NCI-H2081 treated with DMSO at 0.1 percent for 48 hours (cell line): ENCODE data around the gene BACE2.
A peak's percentile ranks its signal among the peaks of the same experiment; 100 is the strongest.
"Not testable (repeated sequence)": the region's sequence is repeated elsewhere in the genome, so short reads cannot be mapped to it uniquely, and the experiment has no call there.

Experiments used
- DNase-seq: peaks from one replicate; lab custom pipeline; 2025; lab: John Stamatoyannopoulos, UW

Gene BACE2

GRCh38 chr21:41277846-41278245, 109.9 kb downstream of the BACE2 start:
- no peak for DNase-seq

- DNase-seq, result no peak
Observed at GRCh38 chr21:41280115-41280919, 112.4 kb downstream of the BACE2 start.

- DNase-seq, result no peak
Observed at GRCh38 chr21:41282412-41282811, 114.5 kb downstream of the BACE2 start.

GRCh38 chr21:41283211-41283818, 115.4 kb downstream of the BACE2 start:
- DNase-seq, result peak; percentile 2

GRCh38 chr21:41289431-41289830, 121.5 kb downstream of the BACE2 start:
- no peak for DNase-seq

GRCh38 chr21:41290106-41290799, 122.3 kb downstream of the BACE2 start:
- DNase-seq, result no peak

GRCh38 chr21:41294548-41295231, 126.7 kb downstream of the BACE2 start:
- no peak for DNase-seq

- DNase-seq, result no peak
Observed at GRCh38 chr21:41295721-41296254, 127.8 kb downstream of the BACE2 start.

GRCh38 chr21:41302976-41303375, 135.0 kb downstream of the BACE2 start:
- no peak for DNase-seq

GRCh38 chr21:41304068-41304720, 136.2 kb downstream of the BACE2 start:
- DNase-seq, result no peak

- DNase-seq, result no peak
Observed at GRCh38 chr21:41307219-41307618, 139.3 kb downstream of the BACE2 start.

GRCh38 chr21:41313285-41314164, 145.6 kb downstream of the BACE2 start:
- DNase-seq, result not testable (repeated sequence)

- no peak for DNase-seq
Observed at GRCh38 chr21:41315726-41316125, 147.8 kb downstream of the BACE2 start.

- no peak for DNase-seq
Observed at GRCh38 chr21:41316200-41317062, 148.5 kb downstream of the BACE2 start, which contains the start of gene FAM3B. FAM3B (plus strand) TSS chr21:41316801; CDS start chr21:41316880, 79 bp downstream.

GRCh38 chr21:41317063-41317392, 149.1 kb downstream of the BACE2 start:
- no peak for DNase-seq

- DNase-seq, result no peak
Observed at GRCh38 chr21:41317458-41317857, 149.5 kb downstream of the BACE2 start.

GRCh38 chr21:41318218-41318617, 150.3 kb downstream of the BACE2 start:
- no peak for DNase-seq

- no peak for DNase-seq
Observed at GRCh38 chr21:41319273-41319672, 151.3 kb downstream of the BACE2 start.

- DNase-seq, result no peak
Observed at GRCh38 chr21:41321211-41321907, 153.4 kb downstream of the BACE2 start.
